NT2/D1 (cell line): Measurements from ENCODE around the gene YTHDC1.

Experiments
- DNase-seq: peaks from one replicate; pipeline ENCODE4 v3.0.0-alpha.2; 2011; ENCODE audit warnings: low read depth, low spot score
- H3K27me3 ChIP-seq: 2 replicates; pipeline ENCODE4 v1.6.0; 2011; ENCODE audit warnings: mild to moderate bottlenecking; ENCODE audit not compliant: insufficient read length, insufficient read depth
- H3K36me3 ChIP-seq: 2 replicates; pipeline ENCODE4 v1.6.1; 2011; ENCODE audit warnings: mild to moderate bottlenecking, low read length, mixed read lengths; ENCODE audit not compliant: insufficient read depth, insufficient read length
- H3K4me1 ChIP-seq: 2 replicates; pipeline ENCODE4 v1.5.1; 2011; ENCODE audit not compliant: insufficient read depth, insufficient read length
- H3K4me3 ChIP-seq: 2 replicates; pipeline ENCODE4 v1.5.1; 2011; ENCODE audit warnings: low read depth; ENCODE audit not compliant: insufficient read length
- H3K9ac ChIP-seq: 2 replicates; pipeline ENCODE4 v1.6.0; 2011; ENCODE audit warnings: low read depth; ENCODE audit not compliant: insufficient read length
- H3K9me3 ChIP-seq: 2 replicates; pipeline ENCODE4 v1.5.1; 2011; ENCODE audit warnings: mild to moderate bottlenecking, low read length; ENCODE audit not compliant: insufficient read depth
- SUZ12 ChIP-seq: IDR thresholded peaks from 2 replicates; pipeline ENCODE4 v1.6.1; 2011; ENCODE audit not compliant: insufficient read length, insufficient read depth; ENCODE audit errors: extremely low read depth
- YY1 ChIP-seq: IDR thresholded peaks from 2 replicates; pipeline ENCODE4 v1.6.1; 2011; ENCODE audit not compliant: insufficient read length, insufficient read depth
- ZNF274 ChIP-seq: IDR thresholded peaks from 2 replicates; pipeline ENCODE4 v1.6.1; 2011; ENCODE audit warnings: mild to moderate bottlenecking, low read depth, low read length

YTHDC1 gene

DNA sequence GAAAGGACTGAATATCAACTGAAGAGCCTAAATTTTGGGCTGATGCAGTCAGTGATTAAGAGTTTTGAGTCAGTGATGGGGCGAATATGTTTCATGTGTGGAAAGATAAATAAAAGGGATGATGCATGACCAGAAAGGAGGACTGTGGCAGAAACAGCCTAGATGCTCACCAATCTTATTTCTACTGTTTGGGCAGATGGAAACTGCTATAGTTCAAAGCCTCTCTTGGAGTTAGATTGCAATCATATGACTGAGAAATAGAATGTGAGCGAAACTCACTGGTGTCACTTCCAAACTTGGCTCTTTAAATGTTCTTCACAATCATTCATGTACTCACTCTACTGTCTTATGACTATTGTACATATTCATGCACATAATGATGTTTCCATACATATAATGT is 35.4 kb upstream of the YTHDC1 start:
- no peak overlapping the region for H3K4me3 ChIP-seq
- H3K36me3 ChIP-seq: no peaks in the 10 kb centered on the region
- H3K27me3 ChIP-seq: no peaks in the 10 kb centered on the region
- TF ChIP-seq ZNF274 (no peak), YY1 (no peak), SUZ12 (no peak)
- no peak for DNase-seq
- H3K9me3 ChIP-seq: no peaks in the 10 kb centered on the region
- H3K4me1 ChIP-seq: no peaks in the 10 kb centered on the region
- H3K9ac ChIP-seq: no peak overlapping the region

- H3K9me3 ChIP-seq: no peaks in the 10 kb centered on the region
- no peak for DNase-seq
- H3K4me3 ChIP-seq: no peak overlapping the region
- H3K27me3 ChIP-seq: no peaks in the 10 kb centered on the region
- H3K9ac ChIP-seq: no peak overlapping the region
- no peaks in the 10 kb centered on the region for H3K36me3 ChIP-seq
- no peaks in the 10 kb centered on the region for H3K4me1 ChIP-seq
- no peak for TF ChIP-seq ZNF274
- TF ChIP-seq SUZ12: no peak
- no peak for TF ChIP-seq YY1
These were observed 33.2 kb upstream of the YTHDC1 start for GRCh38 chr4:68383115-68383514.

DNA sequence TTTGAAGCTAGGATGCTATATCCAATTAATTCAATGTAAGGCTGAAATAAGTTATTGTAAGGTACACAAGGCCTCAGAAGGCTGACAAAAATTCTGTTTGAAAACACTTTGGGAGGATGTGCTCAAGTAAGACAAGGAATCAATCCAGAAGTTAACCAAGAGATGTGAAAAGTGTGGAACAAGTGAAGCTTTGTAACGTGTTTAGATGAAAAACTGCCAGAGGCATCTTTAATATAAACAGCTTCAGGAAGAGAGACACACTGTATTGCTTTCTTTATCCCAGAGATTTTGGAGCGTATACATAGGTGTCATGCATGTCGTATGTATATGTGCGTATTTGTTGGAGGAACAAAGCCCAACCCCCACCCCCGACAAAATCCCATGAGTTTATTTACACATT is 28.3 kb upstream of the YTHDC1 start:
- TF ChIP-seq YY1 (no peak), ZNF274 (no peak)
- Histone ChIP-seq H3K4me3 (no peak overlapping the region), H3K9me3 (no peaks in the 10 kb centered on the region), H3K27me3 (no peaks in the 10 kb centered on the region), H3K36me3 (no peaks in the 10 kb centered on the region), H3K9ac (no peak overlapping the region), H3K4me1 (no peaks in the 10 kb centered on the region)
- no peak for DNase-seq

DNA sequence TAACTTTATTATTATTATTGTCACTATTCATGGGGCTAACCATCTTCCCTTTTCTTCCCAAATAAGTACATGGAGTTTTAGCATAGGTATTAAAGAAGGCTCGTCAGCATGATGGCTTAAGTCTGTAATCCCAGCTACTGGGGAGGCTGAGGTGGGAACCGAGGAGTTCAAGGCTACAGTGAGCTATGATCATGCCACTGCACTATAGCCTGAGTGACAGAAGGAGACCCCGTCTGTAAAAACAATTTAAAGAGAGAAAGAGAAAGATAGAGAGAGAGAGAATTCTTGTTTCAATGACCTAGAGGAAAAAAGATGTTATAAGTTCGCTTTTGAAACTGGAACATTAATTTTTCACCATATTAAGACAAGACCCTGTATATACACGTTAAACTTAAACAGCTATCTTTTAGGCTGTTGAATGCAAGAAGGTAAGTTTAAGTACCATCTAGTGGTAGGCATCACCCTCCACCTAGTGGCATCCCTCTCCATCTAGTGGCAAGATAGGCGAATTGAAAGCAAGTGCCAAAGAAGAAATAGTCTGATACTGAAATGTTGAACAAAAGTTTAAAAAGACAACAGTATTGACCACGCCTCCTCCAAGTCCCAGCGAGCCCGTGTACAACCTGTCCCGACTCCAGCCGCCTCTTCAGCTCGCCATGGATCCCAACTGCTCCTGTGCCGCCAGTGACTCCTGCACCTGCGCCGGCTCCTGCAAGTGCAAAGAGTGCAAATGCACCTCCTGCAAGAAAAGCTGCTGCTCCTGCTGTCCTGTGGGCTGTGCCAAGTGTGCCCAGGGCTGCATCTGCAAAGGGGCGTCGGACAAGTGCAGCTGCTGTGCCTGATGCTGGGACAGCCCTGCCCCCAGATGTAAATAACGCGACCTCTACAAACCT is 26.0 kb upstream of the YTHDC1 start:
- no peak overlapping the region for H3K4me3 ChIP-seq

GRCh38 chr4:68373513-68373912 is 23.6 kb upstream of the YTHDC1 start:
- peak overlapping the region; percentile 24 for H3K4me3 ChIP-seq
- no peak for TF ChIP-seq SUZ12
- no peak for TF ChIP-seq YY1
- TF ChIP-seq ZNF274: no peak
- H3K36me3 ChIP-seq: no peaks in the 10 kb centered on the region
- H3K27me3 ChIP-seq: no peaks in the 10 kb centered on the region
- no peaks in the 10 kb centered on the region for H3K4me1 ChIP-seq
- H3K9ac ChIP-seq: no peak overlapping the region
- H3K9me3 ChIP-seq: no peaks in the 10 kb centered on the region
- DNase-seq: peak; percentile 59

More for the DNA sequence above, 26.0 kb upstream of the YTHDC1 start:
- Histone ChIP-seq H3K9me3 (no peaks in the 10 kb centered on the region), H3K9ac (no peak overlapping the region), H3K27me3 (no peaks in the 10 kb centered on the region), H3K4me1 (no peaks in the 10 kb centered on the region), H3K36me3 (no peaks in the 10 kb centered on the region)
- DNase-seq: no peak
- TF ChIP-seq SUZ12 (no peak), YY1 (no peak), ZNF274 (no peak)

DNA sequence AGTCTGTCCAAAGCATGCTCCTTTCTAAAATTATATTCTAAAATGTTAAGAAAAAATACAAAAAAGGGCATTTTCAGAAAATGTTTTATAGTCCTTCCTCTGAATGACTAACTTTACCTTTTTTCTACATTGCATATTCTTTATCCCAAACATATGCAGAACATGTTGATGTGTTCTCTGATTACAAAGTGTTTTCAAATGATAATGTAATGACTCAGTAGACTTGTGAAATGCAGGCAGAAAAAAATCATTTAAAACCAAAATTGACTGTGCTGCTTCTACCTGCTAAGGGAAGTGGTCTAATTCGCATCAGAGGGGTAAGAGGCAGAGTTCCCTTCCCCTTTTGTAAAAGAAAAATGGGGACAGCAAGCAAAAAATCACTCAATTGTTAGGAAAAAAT is 22.7 kb upstream of the YTHDC1 start:
- no peak for TF ChIP-seq SUZ12
- TF ChIP-seq YY1: no peak
- TF ChIP-seq ZNF274: no peak

GRCh38 chr4:68369142-68369805 is 19.4 kb upstream of the YTHDC1 start:
- Histone ChIP-seq H3K36me3 (no peaks in the 10 kb centered on the region), H3K4me3 (no peak overlapping the region), H3K9me3 (peaks cover 20% of the 10 kb centered on the region), H3K9ac (no peak overlapping the region), H3K4me1 (no peaks in the 10 kb centered on the region), H3K27me3 (no peaks in the 10 kb centered on the region)
- DNase-seq: no peak
- TF ChIP-seq ZNF274: no peak
- TF ChIP-seq SUZ12: no peak
- no peak for TF ChIP-seq YY1

More for the DNA sequence above, 22.7 kb upstream of the YTHDC1 start:
- no peak overlapping the region for H3K9ac ChIP-seq
- H3K4me1 ChIP-seq: no peaks in the 10 kb centered on the region
- no peak for DNase-seq
- peaks cover 5% of the 10 kb centered on the region; the same call in 1 of the 2 replicates for H3K9me3 ChIP-seq
- no peaks in the 10 kb centered on the region for H3K27me3 ChIP-seq
- H3K36me3 ChIP-seq: no peaks in the 10 kb centered on the region
- H3K4me3 ChIP-seq: no peak overlapping the region
